Measurements from ENCODE around the gene PLEKHA7.

PLEKHA7 gene

DNA sequence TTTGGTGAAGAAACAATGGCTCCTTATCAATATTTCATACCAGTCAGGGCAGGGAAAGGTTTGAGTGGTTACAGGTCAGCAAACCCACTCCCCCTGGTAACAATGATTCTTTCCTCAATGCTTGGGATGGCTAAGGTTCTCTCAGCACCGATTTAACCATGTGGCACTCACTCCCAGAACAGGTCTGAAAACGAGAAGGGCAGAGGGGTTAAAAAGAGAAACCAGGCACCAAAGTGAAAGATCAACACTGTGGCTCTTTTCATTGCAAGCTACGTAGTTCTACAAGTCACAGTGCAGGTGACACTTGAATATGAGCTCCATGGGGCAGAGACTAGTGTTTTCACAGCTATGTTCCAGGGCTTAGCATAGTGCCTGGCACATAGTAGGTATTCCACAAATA lies 132.4 kb downstream of the PLEKHA7 start:
- DNase-seq (ENCODE audit: low spot score) = no peak
- TF ChIP-seq, protein P1, sequence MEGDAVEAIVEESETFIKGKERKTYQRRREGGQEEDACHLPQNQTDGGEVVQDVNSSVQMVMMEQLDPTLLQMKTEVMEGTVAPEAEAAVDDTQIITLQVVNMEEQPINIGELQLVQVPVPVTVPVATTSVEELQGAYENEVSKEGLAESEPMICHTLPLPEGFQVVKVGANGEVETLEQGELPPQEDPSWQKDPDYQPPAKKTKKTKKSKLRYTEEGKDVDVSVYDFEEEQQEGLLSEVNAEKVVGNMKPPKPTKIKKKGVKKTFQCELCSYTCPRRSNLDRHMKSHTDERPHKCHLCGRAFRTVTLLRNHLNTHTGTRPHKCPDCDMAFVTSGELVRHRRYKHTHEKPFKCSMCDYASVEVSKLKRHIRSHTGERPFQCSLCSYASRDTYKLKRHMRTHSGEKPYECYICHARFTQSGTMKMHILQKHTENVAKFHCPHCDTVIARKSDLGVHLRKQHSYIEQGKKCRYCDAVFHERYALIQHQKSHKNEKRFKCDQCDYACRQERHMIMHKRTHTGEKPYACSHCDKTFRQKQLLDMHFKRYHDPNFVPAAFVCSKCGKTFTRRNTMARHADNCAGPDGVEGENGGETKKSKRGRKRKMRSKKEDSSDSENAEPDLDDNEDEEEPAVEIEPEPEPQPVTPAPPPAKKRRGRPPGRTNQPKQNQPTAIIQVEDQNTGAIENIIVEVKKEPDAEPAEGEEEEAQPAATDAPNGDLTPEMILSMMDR (IDR thresholded peaks at IDR 0.05; ENCODE audit: extremely low read depth, missing control alignments) = no peak

DNA sequence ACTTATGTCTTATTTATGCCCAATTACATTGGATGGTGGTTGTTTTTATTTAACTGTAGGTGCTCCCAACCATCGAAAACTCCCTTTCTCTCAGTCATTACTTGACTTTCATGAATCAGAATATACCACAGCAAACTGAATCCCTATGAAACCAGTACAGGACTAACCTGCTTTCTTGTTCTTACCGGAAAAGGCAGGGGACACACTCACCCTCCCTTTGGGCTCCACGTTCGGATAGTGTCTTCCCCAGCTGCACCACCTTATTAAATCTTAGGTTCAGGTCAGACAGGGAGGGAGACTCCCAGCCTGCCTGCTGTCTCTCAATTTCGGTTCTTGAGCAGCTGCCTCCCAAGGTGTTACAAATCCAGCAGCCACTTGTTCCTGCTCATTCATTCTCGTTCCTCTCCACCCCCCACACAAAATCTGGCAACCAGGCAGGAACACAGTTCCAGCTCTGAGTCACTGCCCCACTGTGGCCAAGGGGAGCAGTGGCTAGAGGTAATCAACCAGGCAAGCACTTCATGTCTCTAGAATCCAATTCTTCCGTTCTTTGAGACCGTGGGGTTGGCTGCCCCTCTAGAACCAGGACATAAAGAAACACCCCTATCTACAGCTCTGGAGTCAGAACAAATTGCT lies 133.0 kb downstream of the PLEKHA7 start:
- TF ChIP-seq, protein P1 (IDR thresholded peaks at IDR 0.05; ENCODE audit: extremely low read depth, missing control alignments) = no peak
- DNase-seq (ENCODE audit: low spot score) = no peak

DNA sequence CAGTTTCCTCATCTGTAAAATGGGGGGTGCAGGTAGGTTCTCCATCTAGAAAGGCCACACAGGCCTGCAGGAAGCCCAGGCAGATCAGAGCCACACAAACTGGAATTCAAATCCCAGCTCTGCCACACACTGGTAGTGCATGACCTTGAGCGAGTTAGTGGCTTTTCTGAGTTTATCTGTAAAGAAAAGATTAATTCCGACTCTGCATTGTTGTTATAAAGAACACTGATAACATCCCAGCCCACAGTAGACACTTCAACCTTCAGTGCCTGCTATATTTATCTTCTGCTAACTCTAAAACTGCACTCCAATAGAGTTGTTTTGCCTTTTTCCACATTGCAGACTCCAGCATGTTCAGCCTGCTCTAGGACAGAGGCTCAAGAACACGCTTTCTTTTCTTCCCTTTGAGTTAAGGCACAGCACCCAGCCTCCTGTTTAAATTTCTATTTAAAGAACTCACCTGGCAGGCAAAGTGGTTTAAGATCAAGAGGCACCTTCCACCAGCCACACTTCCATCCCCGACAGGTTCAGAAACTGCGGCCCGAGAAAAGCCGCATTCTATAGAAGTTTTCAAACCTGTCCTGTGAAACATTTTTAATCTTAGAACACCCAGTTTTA lies 133.9 kb downstream of the PLEKHA7 start:
- TF ChIP-seq, protein P1 (IDR thresholded peaks at IDR 0.05; ENCODE audit: extremely low read depth, missing control alignments) = no peak
- no peak for DNase-seq (ENCODE audit: low spot score)

DNA sequence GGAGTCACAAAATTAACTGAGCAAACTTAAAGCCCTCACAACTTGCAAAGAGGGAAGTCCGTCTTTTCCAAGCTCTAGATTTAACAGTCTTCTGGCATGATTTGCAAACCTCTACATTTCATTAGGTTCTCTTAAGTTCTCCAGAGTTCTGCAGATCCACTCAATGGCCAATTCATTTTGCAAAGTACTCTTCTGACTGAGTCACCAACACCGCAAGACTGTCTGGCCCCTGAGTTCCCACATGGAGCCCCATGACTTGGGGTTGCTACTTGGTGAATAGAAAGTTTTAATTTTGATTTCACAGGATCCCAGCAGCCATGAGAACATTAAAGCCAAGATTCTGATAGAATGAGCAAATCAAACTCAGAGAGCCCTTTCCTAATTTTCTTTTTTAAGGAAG lies 134.5 kb downstream of the PLEKHA7 start:
- DNase-seq (ENCODE audit: low spot score) = no peak
- TF ChIP-seq, protein P1 (IDR thresholded peaks at IDR 0.05; ENCODE audit: extremely low read depth, missing control alignments) = no peak

DNA sequence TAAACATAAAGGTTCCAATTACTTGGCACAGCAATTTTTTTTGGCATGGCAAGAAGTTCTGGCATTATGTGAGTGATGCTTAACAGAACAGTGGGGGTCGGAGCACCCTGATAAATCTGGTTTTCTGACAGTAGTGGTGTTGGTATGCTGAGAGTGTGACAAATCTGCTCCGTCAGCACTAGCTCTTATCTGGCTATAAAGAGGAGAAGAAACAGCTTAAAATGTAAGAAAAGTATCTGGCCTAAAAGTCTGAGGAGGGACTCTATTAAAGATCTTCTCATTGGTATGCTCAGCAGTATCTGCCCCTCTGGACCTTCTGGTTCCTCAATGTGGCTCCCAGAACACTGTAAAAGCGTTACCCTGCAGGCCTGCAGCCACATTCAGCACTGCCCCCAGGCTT lies 137.4 kb downstream of the PLEKHA7 start:
- DNase-seq (ENCODE audit: low spot score) = no peak
- TF ChIP-seq, protein P1 (IDR thresholded peaks at IDR 0.05; ENCODE audit: extremely low read depth, missing control alignments) = no peak

DNA sequence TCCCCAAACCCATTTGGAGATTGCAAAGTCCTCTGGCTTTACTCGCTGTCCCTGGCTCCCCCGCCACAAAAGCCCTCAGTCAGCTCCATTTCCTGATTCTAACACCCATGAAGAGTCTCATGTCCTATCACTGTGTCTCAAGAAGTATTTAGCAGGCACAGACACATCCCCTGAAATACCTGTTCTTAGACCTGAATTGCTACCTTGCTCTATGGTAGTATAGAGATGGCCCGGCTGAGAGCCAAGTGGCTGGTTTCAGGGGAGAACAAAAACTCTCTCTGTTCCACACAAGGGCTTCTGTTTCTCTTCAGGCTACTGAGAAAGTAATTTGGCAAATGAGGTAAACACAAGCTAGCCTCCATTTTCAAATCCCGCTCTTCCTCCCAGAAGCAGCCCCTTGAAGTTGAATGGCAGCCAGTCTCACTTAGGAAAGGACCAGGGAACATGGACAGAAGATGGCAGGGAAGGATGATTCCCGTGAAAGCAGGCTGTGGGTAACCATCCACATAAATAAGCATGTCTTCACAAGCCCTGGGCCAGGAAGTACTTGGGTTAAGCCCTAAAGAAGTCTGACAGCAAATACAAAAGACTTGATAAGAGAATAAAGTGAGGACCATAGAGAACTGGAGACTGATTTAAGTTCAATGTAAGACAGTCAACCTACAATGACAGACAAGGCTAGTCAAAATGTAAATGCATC lies 138.0 kb downstream of the PLEKHA7 start:
- TF ChIP-seq, protein P1 (IDR thresholded peaks at IDR 0.05; ENCODE audit: extremely low read depth, missing control alignments) = no peak
- no peak for DNase-seq (ENCODE audit: low spot score)

DNA sequence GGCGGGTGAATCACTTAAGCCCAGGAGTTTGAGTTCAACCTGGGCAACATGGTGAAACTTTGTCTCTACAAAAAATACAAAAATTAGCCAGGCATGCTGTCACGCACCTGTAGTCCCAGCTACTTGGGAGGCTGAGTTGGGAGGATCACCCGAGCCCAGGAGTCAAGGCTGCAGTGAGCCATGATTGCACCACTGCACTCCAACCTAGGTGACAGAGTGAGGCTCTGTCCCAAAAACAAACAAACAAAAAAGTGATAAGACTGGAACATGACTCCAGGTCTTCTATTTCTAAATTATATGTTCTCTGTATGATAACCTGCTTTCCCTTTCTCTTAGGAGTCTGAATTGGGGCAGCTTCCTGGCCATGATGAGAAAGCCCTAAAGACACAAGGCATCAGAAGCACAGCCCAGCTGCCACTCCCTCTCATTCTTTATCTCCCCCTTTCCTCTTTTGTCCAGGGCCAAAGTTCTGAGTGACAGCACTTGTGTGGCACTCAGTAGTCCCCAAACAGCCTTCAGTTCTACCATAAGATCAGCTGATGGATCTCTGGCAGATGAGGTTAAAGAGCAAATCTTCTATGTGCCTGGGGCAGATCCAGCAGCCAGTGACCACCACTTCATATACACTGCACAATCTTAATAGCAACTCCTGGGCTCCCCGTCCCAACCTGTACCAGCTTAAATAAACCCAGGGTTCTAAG lies 139.8 kb downstream of the PLEKHA7 start:
- TF ChIP-seq, protein P1 (IDR thresholded peaks at IDR 0.05; ENCODE audit: extremely low read depth, missing control alignments) = no peak
- no peak for DNase-seq (ENCODE audit: low spot score)
